ENCODE measurements around the gene PIP4K2A.

Gene PIP4K2A

DNA sequence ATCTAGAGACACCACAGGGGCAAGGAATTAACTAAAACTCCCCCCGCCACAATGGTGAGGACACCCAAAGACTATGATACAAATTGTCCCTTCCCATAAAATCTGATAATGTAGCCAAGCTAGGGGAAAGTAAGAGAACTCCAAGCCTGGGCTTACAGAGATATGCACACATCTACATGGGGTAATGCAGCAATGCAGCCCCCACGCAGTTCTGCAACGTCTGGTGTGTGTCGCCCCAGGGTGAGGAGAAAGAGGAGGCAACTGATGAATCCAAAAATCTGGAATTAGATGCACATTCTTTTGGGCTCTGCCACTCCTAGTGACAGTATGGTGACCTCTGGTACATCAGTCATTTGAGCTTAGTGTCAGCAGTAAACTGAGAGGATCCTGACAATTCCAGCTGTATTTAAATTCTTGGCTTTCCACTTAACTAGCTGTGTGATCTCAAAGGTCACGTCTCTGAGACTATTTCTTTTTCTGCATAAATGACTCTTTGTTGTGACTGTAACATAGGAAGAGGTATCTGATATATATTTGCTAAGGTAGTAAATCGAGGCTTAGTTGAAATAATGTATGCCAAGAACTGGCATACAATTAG lies 51.5 kb downstream of the PIP4K2A start:
- no peak for DNase-seq

DNA sequence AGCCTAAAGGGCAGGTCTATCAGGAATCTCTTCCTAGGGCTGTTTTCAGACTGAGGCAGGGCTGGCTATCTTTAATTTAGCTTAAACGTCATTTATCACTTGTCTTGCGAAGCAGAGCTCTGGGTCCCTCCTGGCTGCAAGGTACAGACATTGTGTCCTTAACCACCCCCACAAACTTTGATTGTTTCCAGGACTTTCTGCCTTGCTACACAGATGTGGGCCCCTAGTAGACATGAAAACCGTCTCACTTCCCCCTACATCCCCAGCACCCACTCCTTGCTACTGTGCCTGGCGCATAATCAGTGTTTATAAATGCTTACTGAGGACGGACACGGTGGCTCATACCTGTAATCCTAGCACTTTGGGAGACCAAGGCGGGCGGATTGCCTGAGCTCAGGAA lies 54.5 kb downstream of the PIP4K2A start:
- no peak for DNase-seq

DNA sequence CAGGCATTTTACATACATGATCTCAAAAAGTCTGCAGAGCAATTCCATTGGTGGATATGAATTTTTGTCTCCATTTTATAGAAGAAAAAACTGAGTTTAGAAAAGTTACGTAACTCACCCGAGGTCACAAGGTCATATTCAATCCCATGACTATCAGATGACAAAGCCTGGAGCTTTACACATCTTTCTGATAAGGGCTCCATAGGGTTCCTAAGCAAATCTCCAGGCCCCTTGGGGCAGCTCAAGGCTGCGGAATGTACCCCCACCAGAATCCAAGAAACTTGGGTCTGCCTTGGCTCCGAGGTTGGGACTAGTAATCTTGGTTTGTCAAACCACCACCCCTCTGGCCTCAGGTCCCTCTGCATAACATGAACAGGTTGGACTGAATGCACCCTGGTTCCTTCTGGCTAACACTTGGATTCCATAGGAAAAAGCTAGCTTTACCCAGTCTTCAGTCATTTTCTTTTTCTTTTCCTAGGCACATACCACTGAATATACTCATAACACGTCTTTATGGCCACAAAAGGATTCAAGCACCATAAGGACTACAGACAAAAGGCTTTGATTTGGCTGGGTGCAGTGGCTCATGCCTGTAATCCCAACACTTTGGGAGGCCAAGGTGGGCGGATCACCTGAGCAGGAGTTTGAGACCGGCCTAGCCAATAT lies 55.5 kb downstream of the PIP4K2A start:
- no peak for DNase-seq

- no peak for DNase-seq
Observed at GRCh38 chr10:22657566-22658225, 56.7 kb downstream of the PIP4K2A start.

GRCh38 chr10:22657024-22657423 lies 57.4 kb downstream of the PIP4K2A start:
- no peak for DNase-seq

DNA sequence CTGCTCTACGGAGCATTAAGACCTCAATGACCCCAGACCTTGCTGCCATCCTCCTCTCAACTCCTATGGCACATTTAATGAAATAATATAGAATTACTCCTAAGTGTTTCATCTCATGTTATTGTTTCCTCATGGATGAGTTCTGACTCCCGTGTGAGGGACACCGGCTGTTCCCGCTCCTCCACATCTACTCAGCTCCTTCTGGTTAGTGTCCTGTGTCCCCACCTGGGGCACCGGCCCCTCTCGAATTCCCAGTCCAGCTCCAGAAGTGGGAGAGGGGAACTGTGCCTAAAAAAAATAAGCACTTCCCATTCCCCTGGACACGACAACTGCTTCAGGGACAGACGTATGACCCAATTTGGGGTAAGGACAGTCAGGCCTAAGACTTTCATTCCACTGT lies 58.3 kb downstream of the PIP4K2A start:
- no peak for DNase-seq

DNA sequence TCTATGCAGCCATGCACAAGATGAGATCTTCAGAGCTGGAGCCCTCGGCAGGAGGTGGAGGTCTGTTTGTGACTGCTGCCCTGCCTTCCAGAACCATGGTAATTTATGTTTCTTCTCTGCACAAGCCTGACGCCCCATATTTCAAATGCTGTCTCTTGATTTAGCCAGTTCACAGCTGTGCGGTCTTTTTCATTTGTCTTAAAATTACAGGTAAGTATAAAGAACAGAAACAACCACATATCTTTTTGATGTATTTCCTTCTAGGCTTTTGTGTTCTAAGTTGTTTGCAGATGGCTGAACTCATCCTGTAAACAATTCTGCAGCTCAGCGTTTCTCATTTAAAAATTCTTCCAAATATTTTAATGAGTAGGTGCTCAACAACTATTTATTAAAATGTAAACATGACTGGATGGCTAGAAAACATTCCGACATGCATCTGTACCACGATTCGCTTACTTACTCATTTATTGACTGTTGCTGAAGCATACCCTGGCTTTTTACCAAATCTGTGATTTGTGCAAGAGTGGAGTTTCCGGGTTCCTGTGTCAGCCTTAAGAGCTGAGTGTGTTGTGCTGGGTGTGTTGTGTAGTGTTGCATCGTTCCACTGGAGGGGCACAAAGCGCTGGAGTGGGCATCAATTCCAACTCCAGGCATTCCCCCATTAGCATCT lies 58.9 kb downstream of the PIP4K2A start:
- DNase-seq: no peak

DNA sequence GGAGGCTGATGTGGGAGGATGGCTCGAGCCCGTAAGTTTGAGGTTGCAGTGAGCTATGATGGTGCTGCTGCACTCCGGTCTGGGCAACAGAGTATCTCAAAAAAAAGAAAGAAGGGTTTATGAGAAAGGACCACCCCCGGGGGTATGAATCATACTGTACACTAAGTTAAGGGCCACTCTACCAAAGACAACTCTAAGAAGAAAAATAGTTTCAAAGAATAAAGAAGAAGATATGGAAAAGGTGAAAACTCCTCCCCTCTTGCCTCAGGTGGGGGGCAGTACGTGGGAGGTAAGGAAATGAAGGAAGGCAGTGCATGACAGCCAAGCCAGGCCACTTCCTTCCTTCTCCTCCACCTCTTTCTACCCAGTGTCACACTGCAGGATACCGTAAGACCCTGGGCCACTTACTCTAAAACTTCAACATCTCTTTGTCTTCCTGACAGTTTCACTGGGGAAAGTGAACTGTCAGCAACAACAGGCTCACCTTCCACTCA lies 61.3 kb downstream of the PIP4K2A start:
- DNase-seq: peak; percentile 34

DNA sequence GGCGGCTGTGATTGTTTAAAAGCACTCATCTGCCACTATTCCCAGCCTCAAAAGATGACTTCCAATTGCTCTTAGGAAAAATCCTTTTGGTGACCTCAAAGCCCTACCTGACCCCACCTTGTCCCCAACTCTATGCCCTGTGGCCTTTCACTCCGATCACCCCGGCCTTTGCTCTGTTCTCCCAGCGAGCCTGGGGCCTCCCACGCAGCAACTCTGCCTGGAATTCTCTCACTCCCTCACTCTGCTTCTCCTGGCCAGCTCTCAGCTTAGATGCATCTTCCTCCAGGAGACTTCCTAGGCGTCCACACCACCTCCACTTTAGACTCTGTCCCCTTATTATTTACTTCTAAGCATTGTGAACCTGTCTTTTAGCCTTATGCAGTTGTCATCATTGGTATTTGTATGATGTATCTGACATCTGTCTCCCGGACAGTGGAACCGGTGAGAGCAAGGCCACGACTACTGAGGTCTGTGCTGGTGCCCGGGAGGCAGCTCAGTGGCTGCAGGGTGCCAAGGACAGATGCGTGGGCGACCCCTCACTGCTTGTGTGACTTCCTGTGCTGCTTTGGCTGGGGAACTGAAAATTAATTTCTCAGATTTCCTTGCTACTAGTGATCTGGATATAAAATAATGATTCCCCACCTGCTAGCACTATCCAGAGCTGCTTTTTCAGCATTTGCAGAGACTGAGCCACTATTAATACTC lies 63.0 kb downstream of the PIP4K2A start:
- DNase-seq: no peak

GRCh38 chr10:22649994-22650393 lies 64.4 kb downstream of the PIP4K2A start:
- no peak for DNase-seq

DNA sequence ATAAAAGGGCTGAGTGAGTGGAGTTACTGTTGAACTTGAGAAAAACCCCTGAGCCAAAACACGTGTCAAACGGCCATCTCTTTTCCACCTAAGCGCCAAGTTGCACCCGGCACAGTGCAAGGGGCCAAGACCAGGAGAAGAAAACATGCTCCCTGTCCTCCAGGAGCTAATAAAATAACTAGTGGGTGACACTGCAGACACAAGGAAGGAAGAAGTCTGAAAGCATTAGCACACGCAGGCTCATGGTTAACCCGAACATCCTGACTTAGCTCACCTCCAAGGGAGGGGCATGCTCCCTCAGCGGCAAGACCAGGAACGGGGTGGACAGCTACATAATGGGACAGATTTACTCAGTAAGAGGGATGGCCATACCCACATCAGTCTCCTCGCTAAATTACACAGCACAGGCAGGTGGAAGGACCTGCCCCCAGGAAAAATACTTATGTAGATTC lies 65.0 kb downstream of the PIP4K2A start:
- peak; percentile 20 for DNase-seq

DNA sequence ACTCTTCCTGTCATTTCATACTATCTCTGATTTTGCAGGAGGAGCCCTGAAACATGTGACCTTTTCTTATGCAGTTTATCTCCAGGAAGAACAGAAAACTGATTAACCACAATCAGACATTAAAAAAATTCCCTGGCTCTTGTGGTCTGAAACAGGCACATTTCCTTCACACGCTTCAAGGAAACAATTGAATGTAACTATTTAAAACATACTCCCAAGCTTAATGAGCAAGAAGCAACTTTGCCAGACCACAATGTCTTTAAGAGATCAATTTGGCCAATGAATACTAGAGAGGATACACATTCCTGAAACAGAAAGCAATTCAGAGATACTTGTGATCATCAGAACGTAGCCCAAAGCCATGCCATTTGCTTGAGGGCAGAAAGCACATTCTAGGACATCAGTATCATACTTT lies 65.8 kb downstream of the PIP4K2A start:
- DNase-seq: no peak

DNA sequence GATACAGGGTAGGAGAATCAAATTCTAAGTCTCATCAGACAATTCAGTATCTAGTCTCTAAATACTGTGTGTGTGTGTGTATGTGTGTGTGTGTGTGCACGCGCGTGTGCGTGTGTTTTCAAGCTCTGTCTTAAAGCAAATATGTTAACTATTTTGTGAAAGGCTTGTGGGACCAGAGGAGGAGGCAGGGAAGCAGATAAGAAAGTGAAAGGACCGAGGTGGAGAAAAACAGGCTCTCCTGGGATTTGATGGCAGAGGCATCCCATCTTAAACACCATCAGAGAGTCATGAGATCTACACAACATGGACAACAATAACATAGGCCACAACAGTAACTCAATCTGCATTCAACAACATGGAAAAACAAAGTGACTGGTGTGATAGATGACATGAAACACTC lies 67.1 kb downstream of the PIP4K2A start:
- DNase-seq: no peak

DNA sequence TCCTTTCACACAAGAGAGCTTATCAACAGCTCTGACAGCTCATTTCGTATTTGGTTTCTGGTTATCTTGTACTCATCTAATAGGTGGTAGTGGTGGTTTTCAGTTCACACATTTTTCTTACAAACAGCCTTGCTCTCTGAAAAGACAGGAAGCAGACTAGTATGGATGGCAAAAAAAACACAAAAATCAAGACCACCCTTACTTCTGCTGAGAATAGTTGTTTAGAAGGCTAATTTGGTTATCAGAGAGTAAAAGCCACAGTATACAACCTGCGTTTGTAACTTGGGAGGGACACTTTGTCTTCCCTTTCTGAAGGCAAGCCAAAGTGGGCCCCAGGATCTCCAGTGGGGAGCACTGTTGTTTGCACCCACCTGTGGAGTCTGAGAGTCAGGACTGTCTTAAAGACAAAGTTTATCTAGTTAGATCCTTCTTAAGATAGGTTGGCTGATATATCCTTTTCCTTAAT lies 68.0 kb downstream of the PIP4K2A start:
- DNase-seq: no peak

- no peak for DNase-seq
Observed at GRCh38 chr10:22644222-22644621, 70.2 kb downstream of the PIP4K2A start.

DNA sequence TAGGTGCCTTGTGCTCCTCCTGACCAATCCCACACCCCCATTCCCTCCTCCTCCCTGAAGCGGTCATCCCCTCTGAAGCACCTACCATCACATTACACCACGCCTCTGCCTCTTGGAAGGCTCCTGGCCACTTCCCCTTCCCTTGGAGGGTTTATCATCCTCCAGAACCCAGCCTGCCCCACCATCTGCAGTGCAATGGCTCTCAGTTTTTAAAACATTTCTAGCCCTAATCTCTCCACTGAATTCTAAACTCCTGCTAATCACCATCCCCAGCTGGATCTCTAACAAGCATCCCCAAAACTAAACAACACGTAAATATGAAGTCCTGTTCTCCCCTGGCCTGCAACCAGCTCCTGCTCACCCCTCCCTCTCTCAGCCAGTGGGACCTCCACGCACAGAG lies 70.6 kb downstream of the PIP4K2A start:
- DNase-seq: no peak

GRCh38 chr10:22643116-22643515 lies 71.3 kb downstream of the PIP4K2A start:
- no peak for DNase-seq

DNA sequence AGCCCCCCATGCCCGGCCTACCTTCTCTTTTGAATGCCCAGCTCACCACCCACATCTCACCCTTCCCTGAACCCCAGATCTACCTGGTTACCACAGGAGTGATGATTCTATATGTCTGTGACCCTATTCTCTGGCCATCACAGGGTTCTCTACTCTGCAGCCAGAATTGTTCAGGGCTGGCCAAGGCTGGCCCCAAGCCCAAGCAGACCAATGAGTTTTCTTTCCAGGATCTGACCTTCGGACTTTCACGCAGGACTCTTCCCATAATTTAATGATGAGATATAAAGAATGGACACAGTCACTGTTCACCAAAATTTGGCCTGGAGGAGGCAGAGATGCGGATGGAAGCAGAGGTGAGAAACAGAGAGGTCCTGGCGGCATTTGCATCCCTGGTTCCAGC lies 72.6 kb downstream of the PIP4K2A start:
- no peak for DNase-seq

DNA sequence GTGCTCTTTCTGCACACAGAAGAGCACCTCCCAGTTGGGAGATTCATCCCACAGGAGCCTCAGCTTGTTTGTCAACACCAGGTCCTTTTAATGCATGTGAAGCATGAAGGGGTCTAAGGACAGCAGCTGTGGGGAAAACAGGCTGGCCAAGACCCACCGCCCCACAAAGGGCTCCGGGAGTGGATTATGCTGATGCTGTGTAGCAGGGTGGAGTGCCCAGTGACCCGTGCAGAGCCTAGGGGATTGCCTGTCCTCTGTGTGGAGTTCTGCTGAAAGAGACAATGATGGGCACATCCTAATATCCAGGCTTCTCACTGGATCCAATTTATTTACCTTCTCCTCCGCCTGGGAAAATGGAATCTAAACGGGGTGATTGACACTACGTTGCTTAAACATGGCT lies 74.0 kb downstream of the PIP4K2A start:
- no peak for DNase-seq

GRCh38 chr10:22638863-22639262 lies 75.5 kb downstream of the PIP4K2A start:
- DNase-seq: no peak

- DNase-seq: no peak
Observed at GRCh38 chr10:22637491-22637890, 76.9 kb downstream of the PIP4K2A start.

GRCh38 chr10:22635650-22636049 lies 78.7 kb downstream of the PIP4K2A start:
- no peak for DNase-seq
